Left lung (tissue), 10 donors: ENCODE data around the gene PBRM1. TPM values are rescaled to one million over a fixed set of nuclear protein-coding genes. Genes with fewer than 3 reads are reported as not detected.
A peak's percentile ranks its signal among the peaks of the same experiment; 100 is the strongest.

Experiments
- ATAC-seq: fragments of 200-7000 bp; cut with Tn5 transposase; one replicate; pipeline ENCODE4 v1.9.1; 2020; ENCODE audit warnings: moderate library complexity
- DNase-seq, 4 donors: peaks; one replicate each; pipeline ENCODE4 v3.0.0-alpha.2; 2013 to 2020
- H3K27ac ChIP-seq, 2 donors: fragments of 200-600 bp; sonication (generic) in 1 of 2; one replicate each; pipeline versions ENCODE4 v1.5.0 to v1.8.0; 2020 to 2021
- H3K27me3 ChIP-seq, 2 donors: fragments of 200-600 bp; sonication (generic) in 1 of 2; one replicate each; pipeline versions ENCODE4 v1.5.0 to v1.8.0; 2020 to 2021
- H3K36me3 ChIP-seq, 2 donors: fragments of 200-600 bp; sonication (generic) in 1 of 2; one replicate each; pipeline versions ENCODE4 v1.5.0 to v1.8.0; 2020 to 2021
- H3K4me1 ChIP-seq, 2 donors: fragments of 200-600 bp; one replicate each; pipeline ENCODE4 v1.8.0; 2021
- H3K4me3 ChIP-seq, 2 donors: fragments of 200-600 bp; sonication (generic) in 1 of 2; one replicate each; pipeline versions ENCODE4 v1.5.0 to v1.8.0; 2020 to 2021; ENCODE audit warnings: mild to moderate bottlenecking in 1 of 2
- H3K9me3 ChIP-seq, 2 donors: fragments of 200-600 bp; sonication (generic) in 1 of 2; one replicate each; pipeline versions ENCODE4 v1.5.0 to v1.8.0; 2020 to 2021
- CTCF ChIP-seq, 2 donors: fragments of 200-600 bp; sonication (generic) in 1 of 2; IDR thresholded peaks; one replicate each; pipeline versions ENCODE4 v1.5.0 to v1.8.0; 2021; ENCODE audit warnings: antibody characterized with exemption in 2 of 2
- intact Hi-C, 2 donors: fragments of 100-400 bp; cut with DNase I; formaldehyde crosslinking; loops; one replicate each; pipeline versions ENCODE4 v1.11.2 to v1.14.2; 2022
- polyA plus RNA-seq, 6 donors: library from polyadenylated mRNA; unstranded; fragments of 120-200 nt; gene quantifications; one replicate each; pipeline ENCODE4 v1.2.1, GENCODE V29; 2013; ENCODE audit not compliant: insufficient read length in 6 of 6
- total RNA-seq, 2 donors: library from RNA; stranded (reverse); fragmentation: NEBNext Ultra II Directional; extraction: Animal tissue kit (Norgen Biotek cat#: 25700); gene quantifications; one replicate each; pipeline ENCODE4 v1.2.1, GENCODE V29; 2021
- donor health status: DM: no; HTN: yes; CAD: no.
- donor health status: DM: no; HTN: no; CAD: no.

The PBRM1 gene
- total and polyA plus RNA-seq, 8 donors = 62.2 to 79.8 (median 65.8) TPM

- Histone ChIP-seq H3K9me3 (no peaks in the 10 kb centered on the region), H3K36me3 (peaks cover 0 to 99% of the 10 kb centered on the region in 2 donors)
These were observed 169.1 kb downstream of the PBRM1 start for GRCh38 chr3:52516509-52517195.

GRCh38 chr3:52515192-52515591 is 170.5 kb downstream of the PBRM1 start:
- ATAC-seq (no peak), DNase-seq (no peak)
- no peaks in the 10 kb centered on the region for H3K9me3 ChIP-seq
- no peak overlapping the region for H3K4me3 ChIP-seq
- no peak overlapping the region for H3K27ac ChIP-seq
- intact Hi-C loops = no loop called here
- peaks cover 0 to 99% of the 10 kb centered on the region in 2 donors for H3K36me3 ChIP-seq
- TF ChIP-seq CTCF (IDR thresholded peaks at IDR 0.05) = no peak
- no peaks in the 10 kb centered on the region for H3K27me3 ChIP-seq
- H3K4me1 ChIP-seq = no peaks in the 10 kb centered on the region

More at GRCh38 chr3:52516509-52517195, 169.1 kb downstream of the PBRM1 start:
- TF ChIP-seq CTCF (IDR thresholded peaks at IDR 0.05) = no peak
- H3K27ac ChIP-seq = no peak overlapping the region
- H3K27me3 ChIP-seq = no peaks in the 10 kb centered on the region
- DNase-seq = peak in 1 of 4 donors; percentile 78
- intact Hi-C loops = no loop called here
- no peak overlapping the region for H3K4me3 ChIP-seq
- ATAC-seq = no peak
- H3K4me1 ChIP-seq = no peaks in the 10 kb centered on the region

- H3K9me3 ChIP-seq = no peaks in the 10 kb centered on the region
- no peak overlapping the region for H3K27ac ChIP-seq
- ATAC-seq = no peak
- H3K4me1 ChIP-seq = no peaks in the 10 kb centered on the region
- no peak overlapping the region for H3K4me3 ChIP-seq
- no peak for DNase-seq
- peaks cover 0 to 99% of the 10 kb centered on the region in 2 donors for H3K36me3 ChIP-seq
- intact Hi-C loops = no loop called here
- no peaks in the 10 kb centered on the region for H3K27me3 ChIP-seq
- TF ChIP-seq CTCF (IDR thresholded peaks at IDR 0.05) = no peak
These were observed 171.1 kb downstream of the PBRM1 start for GRCh38 chr3:52514576-52514975.

GRCh38 chr3:52513281-52513680 is 172.4 kb downstream of the PBRM1 start:
- DNase-seq = no peak

GRCh38 chr3:52512727-52513126 is 173.0 kb downstream of the PBRM1 start:
- H3K4me1 ChIP-seq = no peaks in the 10 kb centered on the region
- no peak for DNase-seq
- H3K4me3 ChIP-seq = no peak overlapping the region
- intact Hi-C loops = no loop called here
- no peaks in the 10 kb centered on the region for H3K27me3 ChIP-seq
- no peak for TF ChIP-seq CTCF (IDR thresholded peaks at IDR 0.05)
- H3K27ac ChIP-seq = no peak overlapping the region
- peaks cover 0 to 97% of the 10 kb centered on the region in 2 donors for H3K36me3 ChIP-seq
- H3K9me3 ChIP-seq = no peaks in the 10 kb centered on the region
- ATAC-seq = no peak

More at GRCh38 chr3:52513281-52513680, 172.4 kb downstream of the PBRM1 start:
- peaks cover 0 to 97% of the 10 kb centered on the region in 2 donors for H3K36me3 ChIP-seq
- H3K27ac ChIP-seq = no peak overlapping the region
- H3K4me1 ChIP-seq = no peaks in the 10 kb centered on the region
- no peak for ATAC-seq
- no peak overlapping the region for H3K4me3 ChIP-seq
- no peaks in the 10 kb centered on the region for H3K27me3 ChIP-seq
- TF ChIP-seq CTCF (IDR thresholded peaks at IDR 0.05) = no peak
- H3K9me3 ChIP-seq = no peaks in the 10 kb centered on the region
- intact Hi-C loops = no loop called here
